K562 (cell line): Measurements from ENCODE around the gene RPL27A. TPM values are rescaled to one million over a fixed set of nuclear protein-coding genes. Genes with fewer than 3 reads are reported as not detected.

Source experiments
- ATAC-seq: fragments of 200-7000 bp; cut with Tn5 transposase; 3 replicates; pipeline ENCODE4 v1.9.1; 2020; ENCODE audit warnings: moderate library complexity
- BruUV-seq: library from RNA; stranded (reverse); fragments of 400-500 nt; replicated peaks from 2 replicates; lab custom pipeline; 2021; lab: Mats Ljungman, UMichigan
- CTCF ChIA-PET: fragments of 300-600 bp; formaldehyde crosslinking; extraction: SDS; loops from one replicate; lab custom pipeline; 2021; ENCODE audit warnings: low intra/inter-chr PET ratio; lab: Yijun Ruan, JAX
- POLR2A ChIA-PET: fragments of 300-600, 350-650 bp; sonication (Branson Sonifier 250); formaldehyde crosslinking; extraction: SDS; loops from one replicate; lab custom pipeline; 2021; ENCODE audit warnings: antibody characterized with exemption, inconsistent platforms; lab: Yijun Ruan, JAX
- DNase-seq, 4 experiments: peaks; one replicate each; pipeline versions ENCODE4 v3.0.0 to v3.0.0-alpha.2; 2011 to 2018; ENCODE audit warnings: low spot score in 3 of 4, mixed read lengths in 3 of 4; ENCODE audit errors: extremely low read depth in 1 of 4
- FAIRE-seq: peaks from 2 replicates; lab custom pipeline; 2011; peaks lifted over from hg19 to GRCh38; lab: Jason Lieb, UNC
- H2AFZ ChIP-seq: 2 replicates; pipeline ENCODE4 v1.6.0; 2011; ENCODE audit warnings: low read depth, low read length, control low read depth, inconsistent platforms
- H3K27ac ChIP-seq: fragments of 200-600 bp; 3 replicates; pipeline ENCODE4 v1.8.0; 2011; ENCODE audit warnings: low read depth, mild to moderate bottlenecking, control low read depth, inconsistent platforms, low read length, moderate library complexity, mixed read lengths; ENCODE audit errors: extremely low read depth
- H3K27me3 ChIP-seq, 2 experiments: fragments of 300-600 bp in 1 of 2; 2 replicates in 1 of 2; 3 replicates in 1 of 2; pipeline versions ENCODE4 v1.6.0 to v1.8.0; 2011; ENCODE audit warnings: inconsistent platforms in 2 of 2, low read length in 2 of 2, mild to moderate bottlenecking in 1 of 2, mixed read lengths in 1 of 2, moderate library complexity in 1 of 2; ENCODE audit not compliant: control insufficient read depth in 2 of 2, insufficient read depth in 2 of 2
- H3K36me3 ChIP-seq: fragments of 300-600 bp; 3 replicates; pipeline ENCODE4 v1.8.0; 2011; ENCODE audit warnings: mild to moderate bottlenecking, low read length, inconsistent platforms; ENCODE audit not compliant: control insufficient read depth, insufficient read depth
- H3K4me1 ChIP-seq, 2 experiments: fragments of 200-600 bp in 1 of 2; replicated peaks in 1 of 2; 2 replicates in 1 of 2; 3 replicates in 1 of 2; pipeline versions ENCODE4 v1.5.1 to v1.8.0; 2011; ENCODE audit warnings: inconsistent platforms in 2 of 2, low read length in 2 of 2, mild to moderate bottlenecking in 1 of 2, mixed read lengths in 1 of 2, moderate library complexity in 1 of 2; ENCODE audit not compliant: control insufficient read depth in 2 of 2, insufficient read depth in 2 of 2
- H3K4me2 ChIP-seq: 2 replicates; pipeline ENCODE4 v1.6.1; 2011; ENCODE audit warnings: low read length, control low read depth, inconsistent platforms, mixed read lengths; ENCODE audit not compliant: insufficient read depth
- H3K4me3 ChIP-seq: fragments of 200-600 bp; sonication (generic), shearing (Covaris generic); 2 replicates; pipeline ENCODE4 v1.5.1; 2016; ENCODE audit warnings: control low read depth, inconsistent platforms
- H3K79me2 ChIP-seq: fragments of 200-600 bp; 3 replicates; pipeline ENCODE4 v1.8.0; 2011; ENCODE audit warnings: low read length, inconsistent platforms; ENCODE audit not compliant: control insufficient read depth, insufficient read depth
- H3K9ac ChIP-seq, 2 experiments: 2 replicates each; pipeline versions ENCODE4 v1.6.0 to v1.6.1; 2011; ENCODE audit warnings: low read depth in 2 of 2, low read length in 2 of 2, control low read depth in 1 of 2, inconsistent platforms in 1 of 2, mild to moderate bottlenecking in 1 of 2, mixed read lengths in 1 of 2; ENCODE audit not compliant: insufficient read depth in 1 of 2
- H3K9me1 ChIP-seq: one replicate; pipeline ENCODE4 v1.6.0; 2011; ENCODE audit warnings: inconsistent platforms, mild to moderate bottlenecking, low read length, moderate library complexity; ENCODE audit not compliant: control insufficient read depth, insufficient read depth
- H3K9me3 ChIP-seq: replicated peaks from 2 replicates; pipeline ENCODE4 v1.5.1; 2011; ENCODE audit warnings: low read depth, low read length, inconsistent platforms; ENCODE audit not compliant: control insufficient read depth, insufficient read depth
- H4K20me1 ChIP-seq: replicated peaks from 2 replicates; pipeline ENCODE4 v1.6.1; 2011; ENCODE audit warnings: low read length, inconsistent platforms, mixed read lengths; ENCODE audit not compliant: control insufficient read depth, insufficient read depth
- ZNF184 ChIP-seq: sonication (generic); formaldehyde crosslinking; IDR thresholded peaks from 2 replicates; pipeline ENCODE4 v1.5.0; 2020; ENCODE audit warnings: missing genetic modification reagents
- WGBS: fragments of 100-300 bp; shearing (Covaris generic); methylation state at CpG from one replicate; pipeline ENCODE4 v1.1.6; 2016; ENCODE audit warnings: low coverage, mixed read lengths; ENCODE audit not compliant: insufficient coverage; ENCODE audit errors: missing lambda C conversion rate; 5-methylcytosine and 5-hydroxymethylcytosine counted together
- in situ Hi-C: fragments of 300-500 bp; cut with MboI; formaldehyde crosslinking; loops from 4 replicates; pipeline ENCODE4 v1.15.0; 2018; ENCODE audit warnings: inconsistent platforms, mixed read lengths
- intact Hi-C: fragments of 100-400 bp; cut with micrococcal nuclease; formaldehyde crosslinking; loops from 2 replicates; pipeline ENCODE4 v1.14.2; 2022
- polyA plus RNA-seq, 8 experiments: library from polyadenylated mRNA; depleted of rRNA in 4 of 8; stranded (reverse) in 5 of 8; unstranded in 3 of 8; fragments of >200 nt; fragmentation: Nextera tagmentation in 2 of 8; fragmentation: Illumina TruSeq in 1 of 8; extraction: Ambion mirVana in 2 of 8; extraction: Trizol in 1 of 8; gene quantifications; 2 replicates each; pipeline versions ENCODE4 v1.2.1 to v1.2.3, GENCODE V29; 2011 to 2014; ENCODE audit warnings: inconsistent platforms in 1 of 8, missing spikeins in 1 of 8
- total RNA-seq, 7 experiments: library from RNA; depleted of rRNA in 6 of 7; stranded (reverse); fragments of >200 nt in 6 of 7; fragmentation: Illumina TruSeq in 2 of 7; extraction: Trizol in 2 of 7; gene quantifications; 2 replicates each; pipeline versions ENCODE4 v1.2.1 to v1.2.3, GENCODE V29; 2011 to 2021; ENCODE audit warnings: low replicate concordance in 1 of 7
- TF ChIP-seq, protein P1 (sequence below): sonication (generic); formaldehyde crosslinking; IDR thresholded peaks from 2 replicates; pipeline ENCODE4 v1.8.1; 2023; ENCODE audit warnings: missing genetic modification reagents, mild to moderate bottlenecking, borderline replicate concordance

Gene RPL27A
- total and polyA plus RNA-seq, 9 of the 15 experiments (the other 6 are each of a cell fraction or from before 2014, with no cell fraction given) = 790 to 4,241 (median 2,267) TPM

DNA sequence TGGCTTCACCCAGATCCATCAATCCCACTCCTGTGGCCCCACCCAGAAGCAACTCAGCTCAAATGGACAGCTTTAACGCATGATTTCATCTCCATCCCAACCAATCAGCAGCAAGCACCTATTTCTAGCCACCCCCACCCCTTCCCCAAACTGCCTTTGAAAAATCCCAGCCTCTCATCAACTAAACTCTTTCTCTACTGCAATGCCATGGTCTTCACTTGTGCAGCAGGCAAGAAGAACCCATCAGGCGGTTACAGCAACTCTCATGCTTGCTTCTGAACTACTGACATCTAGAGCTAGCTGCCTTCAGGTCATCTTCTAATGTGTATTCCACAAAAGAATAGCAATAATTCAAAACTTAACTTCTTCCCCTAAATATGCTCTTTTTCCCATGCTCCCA is 46.5 kb upstream of the RPL27A start:
- BruUV-seq = no TSS peak
- peaks cover 2 to 5% of the 10 kb centered on the region in 2 experiments; a peak in 4 of 5 replicates for H3K4me1 ChIP-seq
- peaks cover 12% of the 10 kb centered on the region for H3K36me3 ChIP-seq
- H3K9me1 ChIP-seq = no peaks in the 10 kb centered on the region
- H2AFZ ChIP-seq = no peak overlapping the region
- intact Hi-C loops = no loop called here
- in situ Hi-C loops = no loop called here
- TF ChIP-seq ZNF184 = no peak
- TF ChIP-seq, protein P1, sequence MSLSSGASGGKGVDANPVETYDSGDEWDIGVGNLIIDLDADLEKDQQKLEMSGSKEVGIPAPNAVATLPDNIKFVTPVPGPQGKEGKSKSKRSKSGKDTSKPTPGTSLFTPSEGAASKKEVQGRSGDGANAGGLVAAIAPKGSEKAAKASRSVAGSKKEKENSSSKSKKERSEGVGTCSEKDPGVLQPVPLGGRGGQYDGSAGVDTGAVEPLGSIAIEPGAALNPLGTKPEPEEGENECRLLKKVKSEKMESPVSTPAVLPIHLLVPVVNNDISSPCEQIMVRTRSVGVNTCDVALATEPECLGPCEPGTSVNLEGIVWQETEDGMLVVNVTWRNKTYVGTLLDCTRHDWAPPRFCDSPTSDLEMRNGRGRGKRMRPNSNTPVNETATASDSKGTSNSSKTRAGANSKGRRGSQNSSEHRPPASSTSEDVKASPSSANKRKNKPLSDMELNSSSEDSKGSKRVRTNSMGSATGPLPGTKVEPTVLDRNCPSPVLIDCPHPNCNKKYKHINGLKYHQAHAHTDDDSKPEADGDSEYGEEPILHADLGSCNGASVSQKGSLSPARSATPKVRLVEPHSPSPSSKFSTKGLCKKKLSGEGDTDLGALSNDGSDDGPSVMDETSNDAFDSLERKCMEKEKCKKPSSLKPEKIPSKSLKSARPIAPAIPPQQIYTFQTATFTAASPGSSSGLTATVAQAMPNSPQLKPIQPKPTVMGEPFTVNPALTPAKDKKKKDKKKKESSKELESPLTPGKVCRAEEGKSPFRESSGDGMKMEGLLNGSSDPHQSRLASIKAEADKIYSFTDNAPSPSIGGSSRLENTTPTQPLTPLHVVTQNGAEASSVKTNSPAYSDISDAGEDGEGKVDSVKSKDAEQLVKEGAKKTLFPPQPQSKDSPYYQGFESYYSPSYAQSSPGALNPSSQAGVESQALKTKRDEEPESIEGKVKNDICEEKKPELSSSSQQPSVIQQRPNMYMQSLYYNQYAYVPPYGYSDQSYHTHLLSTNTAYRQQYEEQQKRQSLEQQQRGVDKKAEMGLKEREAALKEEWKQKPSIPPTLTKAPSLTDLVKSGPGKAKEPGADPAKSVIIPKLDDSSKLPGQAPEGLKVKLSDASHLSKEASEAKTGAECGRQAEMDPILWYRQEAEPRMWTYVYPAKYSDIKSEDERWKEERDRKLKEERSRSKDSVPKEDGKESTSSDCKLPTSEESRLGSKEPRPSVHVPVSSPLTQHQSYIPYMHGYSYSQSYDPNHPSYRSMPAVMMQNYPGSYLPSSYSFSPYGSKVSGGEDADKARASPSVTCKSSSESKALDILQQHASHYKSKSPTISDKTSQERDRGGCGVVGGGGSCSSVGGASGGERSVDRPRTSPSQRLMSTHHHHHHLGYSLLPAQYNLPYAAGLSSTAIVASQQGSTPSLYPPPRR = no peak
- no peak for ATAC-seq
- H3K27me3 ChIP-seq = no peaks in the 10 kb centered on the region
- DNase-seq = no peak
- no peak overlapping the region for H3K27ac ChIP-seq
- no peak overlapping the region for H3K4me3 ChIP-seq
- H3K4me2 ChIP-seq = no peak overlapping the region
- H4K20me1 ChIP-seq = 0 out of 2 replicates have a peak, but pooled peaks cover 4% of the 10 kb centered on the region
- WGBS = 63% methylated on average over 2 of the region's 2 CpGs
- H3K9ac ChIP-seq = no peak overlapping the region
- POLR2A ChIA-PET = interaction anchor here (0.5 to 0.6 kb wide), 2 partner anchors 9 to 14 kb away, joined by 3 read pairs; no protein-coding TSS in a partner anchor
- H3K79me2 ChIP-seq = no peaks in the 10 kb centered on the region
- no peak for FAIRE-seq
- CTCF ChIA-PET = no interaction called here
- no peaks in the 10 kb centered on the region for H3K9me3 ChIP-seq
